ENCODE results near the gene SSNA1. TPM values are rescaled to one million over a fixed set of nuclear protein-coding genes. Genes with fewer than 3 reads are reported as not detected.

Gene SSNA1
- total and polyA plus RNA-seq, 9 donors: 1.6 to 60.7 (median 44.5) TPM

DNA sequence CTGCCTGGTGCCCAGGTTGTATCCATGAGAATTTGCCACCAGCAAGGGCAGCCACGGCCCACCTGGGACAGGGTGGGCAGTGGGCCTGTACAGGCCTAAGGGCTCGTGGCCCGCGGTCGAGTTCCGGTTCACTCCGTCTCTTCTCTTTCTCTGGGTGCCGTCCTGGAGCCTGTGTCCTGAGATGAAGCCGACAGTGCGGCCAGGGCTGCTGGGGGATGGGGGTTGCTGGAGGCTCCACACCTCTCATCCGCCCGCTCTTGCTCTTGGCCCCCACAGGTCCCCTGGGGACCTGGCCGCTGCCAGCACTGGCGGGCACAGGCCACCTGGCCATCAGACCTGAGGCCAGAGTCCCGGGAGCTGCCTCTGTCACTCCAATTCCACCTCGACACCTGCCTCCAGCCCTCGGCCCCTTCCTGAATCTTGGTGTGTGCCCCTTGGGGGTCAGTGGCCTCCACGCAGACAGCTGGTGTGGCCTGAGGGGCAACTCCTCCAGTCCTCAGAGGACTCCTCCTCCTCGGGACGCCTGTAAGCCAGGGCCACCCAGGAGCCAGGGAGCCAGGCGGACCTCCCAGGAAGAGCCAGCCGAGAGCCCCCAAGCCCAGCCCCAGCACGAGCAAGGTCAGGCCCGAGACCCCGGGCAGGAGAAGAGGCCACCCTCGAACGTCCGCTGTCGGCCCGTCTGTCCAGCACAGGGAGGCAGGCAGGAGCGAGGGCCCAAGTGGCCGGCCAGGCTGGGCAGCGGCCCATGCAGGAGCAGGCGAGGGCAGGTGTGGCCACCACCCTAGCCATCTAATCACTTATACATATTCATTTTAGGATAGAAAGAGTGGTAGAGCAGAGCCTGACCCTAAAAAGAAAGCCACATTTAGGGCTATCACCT, 23.9 kb upstream of the SSNA1 start:
- no peak overlapping the region for H3K4me3 ChIP-seq
- 50 to 64% (median 55%) methylated on average over 34 of the region's 34 CpGs for WGBS, 3 donors
- H3K27me3 ChIP-seq: peaks cover 28% of the 10 kb centered on the region
- DNase-seq: no peak
- intact Hi-C loops (cut with DNase I): no loop called here
- no peak overlapping the region for H3K27ac ChIP-seq
- peaks cover 16% of the 10 kb centered on the region for H3K4me1 ChIP-seq (ENCODE audit: insufficient read depth)
- TF ChIP-seq POLR2A (IDR thresholded peaks at IDR 0.05): no peak
- TF ChIP-seq, protein P1, sequence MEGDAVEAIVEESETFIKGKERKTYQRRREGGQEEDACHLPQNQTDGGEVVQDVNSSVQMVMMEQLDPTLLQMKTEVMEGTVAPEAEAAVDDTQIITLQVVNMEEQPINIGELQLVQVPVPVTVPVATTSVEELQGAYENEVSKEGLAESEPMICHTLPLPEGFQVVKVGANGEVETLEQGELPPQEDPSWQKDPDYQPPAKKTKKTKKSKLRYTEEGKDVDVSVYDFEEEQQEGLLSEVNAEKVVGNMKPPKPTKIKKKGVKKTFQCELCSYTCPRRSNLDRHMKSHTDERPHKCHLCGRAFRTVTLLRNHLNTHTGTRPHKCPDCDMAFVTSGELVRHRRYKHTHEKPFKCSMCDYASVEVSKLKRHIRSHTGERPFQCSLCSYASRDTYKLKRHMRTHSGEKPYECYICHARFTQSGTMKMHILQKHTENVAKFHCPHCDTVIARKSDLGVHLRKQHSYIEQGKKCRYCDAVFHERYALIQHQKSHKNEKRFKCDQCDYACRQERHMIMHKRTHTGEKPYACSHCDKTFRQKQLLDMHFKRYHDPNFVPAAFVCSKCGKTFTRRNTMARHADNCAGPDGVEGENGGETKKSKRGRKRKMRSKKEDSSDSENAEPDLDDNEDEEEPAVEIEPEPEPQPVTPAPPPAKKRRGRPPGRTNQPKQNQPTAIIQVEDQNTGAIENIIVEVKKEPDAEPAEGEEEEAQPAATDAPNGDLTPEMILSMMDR (IDR thresholded peaks at IDR 0.05): no peak
- no peak for TF ChIP-seq EP300 (IDR thresholded peaks at IDR 0.05)
- H3K36me3 ChIP-seq: no peaks in the 10 kb centered on the region
- H3K9me3 ChIP-seq: no peaks in the 10 kb centered on the region

DNA sequence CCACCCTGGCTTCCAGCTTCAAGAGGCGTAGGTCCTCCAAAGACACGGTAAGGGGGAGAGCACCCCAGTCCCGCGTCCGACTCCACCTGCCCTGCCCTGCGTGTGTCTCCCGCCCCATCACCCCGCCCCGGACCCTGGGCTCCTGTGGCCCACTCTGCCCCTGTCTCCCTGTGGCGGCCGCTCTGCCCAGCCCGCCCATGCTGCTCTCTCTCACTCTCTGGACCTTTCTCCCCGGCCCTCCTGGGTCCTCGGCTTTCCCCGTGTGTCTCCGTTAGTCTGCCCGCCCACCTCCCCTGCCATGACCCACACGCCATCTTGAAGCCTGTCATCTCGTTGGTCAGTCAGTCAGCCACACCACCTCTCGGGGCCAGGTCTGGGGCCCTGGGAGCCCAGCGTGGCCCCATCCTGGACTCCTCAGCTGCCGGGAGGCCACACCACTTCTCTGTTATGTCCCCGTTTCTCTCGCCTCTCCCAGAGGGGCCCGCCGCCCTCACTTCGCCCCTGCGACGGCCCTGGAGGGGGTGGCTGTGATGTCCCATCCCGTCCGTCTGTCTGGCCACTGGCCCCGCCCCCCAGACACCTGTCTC, 23.1 kb upstream of the SSNA1 start:
- Histone ChIP-seq H3K27ac (no peak overlapping the region), H3K4me3 (no peak overlapping the region), H3K4me1 (ENCODE audit: insufficient read depth) (peaks cover 17% of the 10 kb centered on the region), H3K36me3 (no peaks in the 10 kb centered on the region), H3K27me3 (peaks cover 28% of the 10 kb centered on the region), H3K9me3 (no peaks in the 10 kb centered on the region)
- no peak for TF ChIP-seq EP300 (IDR thresholded peaks at IDR 0.05)
- no peak for TF ChIP-seq POLR2A (IDR thresholded peaks at IDR 0.05)
- TF ChIP-seq, protein P1 (IDR thresholded peaks at IDR 0.05): no peak
- intact Hi-C loops (cut with DNase I): no loop called here
- WGBS, 3 donors: 71 to 78% (median 73%) methylated on average over 32 of the region's 32 CpGs
- DNase-seq: no peak

DNA sequence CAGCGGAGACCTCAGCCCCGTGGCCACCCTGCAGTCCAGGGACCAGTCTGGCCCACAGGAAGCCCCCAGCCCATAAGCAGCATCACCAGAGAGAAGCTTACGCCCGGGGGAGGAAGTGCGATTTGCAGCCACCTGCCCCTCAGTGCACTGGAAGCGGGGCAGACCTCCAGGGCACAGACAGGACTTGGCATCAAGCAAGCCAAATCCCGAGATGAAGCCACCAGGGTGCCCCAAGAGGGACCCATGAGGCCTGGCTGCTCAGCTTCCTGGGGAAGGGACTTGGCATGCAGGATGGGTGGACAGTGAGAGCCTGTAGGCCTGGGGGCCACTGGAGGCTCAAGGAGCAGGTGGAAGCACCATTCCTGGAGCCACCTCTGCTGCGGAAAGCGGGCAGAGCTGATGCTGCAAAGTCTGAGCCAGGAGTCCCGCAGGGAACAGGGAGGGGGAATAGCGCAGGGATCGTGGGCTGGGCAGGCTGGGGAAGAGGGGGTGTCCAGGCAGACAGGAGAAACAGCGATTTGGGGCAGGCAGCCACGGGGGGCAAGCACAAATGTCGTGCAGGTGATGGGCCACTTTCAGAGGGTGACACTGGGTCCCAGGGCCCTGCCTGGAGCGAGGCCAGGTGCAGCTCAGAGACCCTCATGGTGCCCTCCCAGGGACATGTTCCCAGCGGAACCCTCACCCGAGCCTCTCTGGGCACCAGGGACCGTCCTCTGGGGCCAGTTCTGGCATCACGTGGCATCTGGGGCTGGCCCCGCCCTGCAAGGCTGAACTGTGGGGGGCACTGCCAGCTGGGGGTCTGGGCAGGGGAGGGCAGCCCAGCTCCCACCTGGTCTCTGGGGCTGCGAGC, 21.9 kb upstream of the SSNA1 start:
- 60 to 66% (median 60%) methylated on average over 19 to 22 of the region's 22 CpGs for WGBS, 3 donors
- intact Hi-C loops (cut with DNase I): no loop called here
- Histone ChIP-seq H3K9me3 (no peaks in the 10 kb centered on the region), H3K36me3 (no peaks in the 10 kb centered on the region), H3K4me3 (no peak overlapping the region), H3K4me1 (ENCODE audit: insufficient read depth) (peaks cover 17% of the 10 kb centered on the region), H3K27me3 (peaks cover 28% of the 10 kb centered on the region), H3K27ac (no peak overlapping the region)
- no peak for DNase-seq
- TF ChIP-seq EP300 (IDR thresholded peaks at IDR 0.05) (no peak), POLR2A (IDR thresholded peaks at IDR 0.05) (no peak)
- TF ChIP-seq, protein P1 (IDR thresholded peaks at IDR 0.05): no peak

DNA sequence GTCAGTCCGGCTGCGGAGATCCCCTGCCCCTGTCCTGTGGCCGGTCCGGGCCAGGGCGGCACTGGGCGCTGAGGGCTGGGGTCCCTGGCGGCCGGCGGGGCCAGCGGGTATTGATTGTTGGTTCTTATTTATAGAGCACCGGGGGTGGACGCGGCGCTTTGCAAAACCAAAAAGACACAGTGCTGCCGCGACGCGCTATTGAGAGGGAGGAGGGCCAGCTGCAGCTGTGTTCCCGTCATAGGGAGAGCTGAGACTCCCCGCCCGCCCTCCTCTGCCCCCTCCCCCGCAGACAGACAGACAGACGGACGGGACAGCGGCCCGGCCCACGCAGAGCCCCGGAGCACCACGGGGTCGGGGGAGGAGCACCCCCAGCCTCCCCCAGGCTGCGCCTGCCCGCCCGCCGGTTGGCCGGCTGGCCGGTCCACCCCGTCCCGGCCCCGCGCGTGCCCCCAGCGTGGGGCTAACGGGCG, 21.2 kb upstream of the SSNA1 start:
- Histone ChIP-seq H3K36me3 (no peaks in the 10 kb centered on the region), H3K4me3 (no peak overlapping the region), H3K27me3 (peaks cover 28% of the 10 kb centered on the region), H3K27ac (no peak overlapping the region), H3K4me1 (ENCODE audit: insufficient read depth) (peaks cover 17% of the 10 kb centered on the region), H3K9me3 (no peaks in the 10 kb centered on the region)
- intact Hi-C loops (cut with DNase I): no loop called here
- TF ChIP-seq EP300 (IDR thresholded peaks at IDR 0.05) (no peak), POLR2A (IDR thresholded peaks at IDR 0.05) (no peak)
- TF ChIP-seq, protein P1 (IDR thresholded peaks at IDR 0.05): no peak
- WGBS, 3 donors: 8 to 20% (median 18%) methylated on average over 26 to 44 of the region's 44 CpGs
- no peak for DNase-seq

All from ovary (tissue), 9 donors.